Endodermal cell (in vitro differentiated cells): ENCODE measurements around the gene IL20RA. TPM values are rescaled to one million over a fixed set of nuclear protein-coding genes. Genes with fewer than 3 reads are reported as not detected.

Experiments
- DNase-seq: peaks from one replicate; pipeline ENCODE4 v3.0.0-alpha.2; 2017
- H3K27ac ChIP-seq: 2 replicates; pipeline ENCODE4 v1.5.1; 2013; ENCODE audit warnings: mild to moderate bottlenecking, low read depth, low read length, moderate library complexity
- H3K27me3 ChIP-seq: 2 replicates; pipeline ENCODE4 v1.6.1; 2013; ENCODE audit warnings: mild to moderate bottlenecking, low read length, moderate library complexity; ENCODE audit not compliant: insufficient read depth, control insufficient read depth, poor library complexity, severe bottlenecking
- H3K36me3 ChIP-seq: 2 replicates; pipeline ENCODE4 v1.7.0; 2013; ENCODE audit warnings: mild to moderate bottlenecking, low read length, moderate library complexity; ENCODE audit not compliant: control insufficient read depth, insufficient read depth
- H3K4me1 ChIP-seq: one replicate; pipeline ENCODE4 v1.7.0; 2013; ENCODE audit warnings: low read length; ENCODE audit not compliant: control insufficient read depth, insufficient read depth
- H3K4me3 ChIP-seq: 2 replicates; pipeline ENCODE4 v1.5.1; 2013; ENCODE audit warnings: mild to moderate bottlenecking, low read length, moderate library complexity
- H3K9ac ChIP-seq: 2 replicates; pipeline ENCODE4 v1.6.1; 2013; ENCODE audit warnings: mild to moderate bottlenecking, low read length, moderate library complexity; ENCODE audit not compliant: poor library complexity, severe bottlenecking; ENCODE audit errors: extremely low read depth
- H3K9me3 ChIP-seq: 2 replicates; pipeline ENCODE4 v1.6.1; 2013; ENCODE audit warnings: mild to moderate bottlenecking, low read length, moderate library complexity; ENCODE audit not compliant: control insufficient read depth
- H3K27ac Mint-ChIP-seq: 2 replicates; pipeline ENCODE4 v1.8.0; 2020; ENCODE audit warnings: mixed read lengths
- H3K27me3 Mint-ChIP-seq: 2 replicates; pipeline ENCODE4 v1.8.0; 2021; ENCODE audit warnings: mild to moderate bottlenecking, mixed read lengths; ENCODE audit not compliant: insufficient read depth
- H3K36me3 Mint-ChIP-seq: 2 replicates; pipeline ENCODE4 v1.8.0; 2020; ENCODE audit warnings: low read depth, mixed read lengths
- H3K4me1 Mint-ChIP-seq: 2 replicates; pipeline ENCODE4 v1.8.0; 2020; ENCODE audit warnings: mixed read lengths
- H3K4me3 Mint-ChIP-seq: 2 replicates; pipeline ENCODE4 v1.8.0; 2020; ENCODE audit warnings: mild to moderate bottlenecking, moderate library complexity, mixed read lengths
- H3K9me3 Mint-ChIP-seq: 2 replicates; pipeline ENCODE4 v1.8.0; 2020; ENCODE audit warnings: mild to moderate bottlenecking, mixed read lengths
- CTCF ChIP-seq: fragments of 200-600 bp; sonication (generic); conservative IDR thresholded peaks from 2 replicates; pipeline ENCODE4 v1.5.0; 2021; ENCODE audit warnings: antibody characterized with exemption, mild to moderate bottlenecking
- WGBS, 2 experiments: methylation state at CpG; one replicate each; pipeline versions ENCODE4 v1.1.5 to v1.1.7; 2013; ENCODE audit warnings: missing lambda C conversion rate in 2 of 2, mixed read lengths in 1 of 2; ENCODE audit not compliant: insufficient coverage in 1 of 2, insufficient read length in 1 of 2; 5-methylcytosine and 5-hydroxymethylcytosine counted together
- total RNA-seq, 2 donors: library from RNA; stranded (reverse); fragmentation: NEBNext Ultra II Directional in 1 of 2; extraction: Animal tissue kit (Norgen Biotek cat#: 25700) in 1 of 2; gene quantifications; 2 replicates in 1 of 2; 3 replicates in 1 of 2; pipeline ENCODE4 v1.2.1, GENCODE V29; 2021

Gene IL20RA
- total RNA-seq, 2 donors from 2014 or later = 0.13 to 0.57 TPM

GRCh38 chr6:137011406-137011805 is 33.4 kb downstream of the IL20RA start:
- H3K4me3 Mint-ChIP-seq = no peak overlapping the region
- H3K27ac ChIP-seq = no peak overlapping the region

GRCh38 chr6:137010128-137010718 is 34.5 kb downstream of the IL20RA start:
- no peaks in the 10 kb centered on the region for H3K27me3 ChIP-seq
- H3K9ac ChIP-seq = no peak overlapping the region
- H3K36me3 Mint-ChIP-seq = no peaks in the 10 kb centered on the region
- no peak overlapping the region for H3K4me3 ChIP-seq
- no peaks in the 10 kb centered on the region for H3K27me3 Mint-ChIP-seq
- H3K9me3 Mint-ChIP-seq = no peaks in the 10 kb centered on the region
- no peak for TF ChIP-seq CTCF
- DNase-seq = no peak
- H3K4me1 Mint-ChIP-seq = no peaks in the 10 kb centered on the region
- H3K27ac Mint-ChIP-seq = no peak overlapping the region
- H3K4me1 ChIP-seq = no peaks in the 10 kb centered on the region
- H3K9me3 ChIP-seq = no peaks in the 10 kb centered on the region
- no peak overlapping the region for H3K4me3 Mint-ChIP-seq
- 93% methylated on average over 4 of the region's 4 CpGs for WGBS, 2 experiments
- H3K27ac ChIP-seq = no peak overlapping the region
- H3K36me3 ChIP-seq = no peaks in the 10 kb centered on the region

More at GRCh38 chr6:137011406-137011805, 33.4 kb downstream of the IL20RA start:
- H3K9ac ChIP-seq = no peak overlapping the region
- no peak overlapping the region for H3K4me3 ChIP-seq
- Mint-ChIP-seq H3K4me1 (no peaks in the 10 kb centered on the region), H3K36me3 (no peaks in the 10 kb centered on the region), H3K27ac (no peak overlapping the region), H3K27me3 (peaks cover 2% of the 10 kb centered on the region), H3K9me3 (no peaks in the 10 kb centered on the region)
- 91 to 93% methylated on average over 1 to 2 of the region's 2 CpGs for WGBS, 2 experiments
- DNase-seq = no peak
- no peaks in the 10 kb centered on the region for H3K9me3 ChIP-seq
- no peaks in the 10 kb centered on the region for H3K36me3 ChIP-seq
- TF ChIP-seq CTCF = no peak
- H3K4me1 ChIP-seq = no peaks in the 10 kb centered on the region
- H3K27me3 ChIP-seq = no peaks in the 10 kb centered on the region

DNA sequence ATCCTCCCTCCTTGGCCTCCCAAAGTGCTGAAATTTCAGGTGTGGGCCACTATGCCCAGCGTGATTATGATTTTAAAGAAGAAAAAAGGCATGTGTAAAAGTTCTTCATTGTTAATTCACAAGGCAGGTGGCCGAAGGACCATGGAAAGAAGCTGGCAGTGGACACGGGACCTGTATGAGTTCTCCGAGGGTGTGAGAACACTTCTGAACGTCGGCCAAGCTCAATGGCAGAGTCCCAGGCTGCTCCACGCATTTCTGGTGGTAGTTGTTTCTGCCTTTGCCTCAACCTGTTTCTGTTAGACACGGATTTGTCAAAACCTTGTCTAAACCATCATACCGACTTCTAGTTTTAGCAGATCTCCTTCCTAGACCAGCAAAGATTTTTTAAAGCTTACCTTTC is 36.6 kb downstream of the IL20RA start:
- Mint-ChIP-seq H3K4me3 (no peak overlapping the region), H3K27ac (no peak overlapping the region), H3K27me3 (no peaks in the 10 kb centered on the region), H3K36me3 (no peaks in the 10 kb centered on the region), H3K9me3 (no peaks in the 10 kb centered on the region), H3K4me1 (no peaks in the 10 kb centered on the region)
- H3K9ac ChIP-seq = no peak overlapping the region
- no peak overlapping the region for H3K4me3 ChIP-seq
- H3K9me3 ChIP-seq = no peaks in the 10 kb centered on the region
- no peak overlapping the region for H3K27ac ChIP-seq
- H3K27me3 ChIP-seq = no peaks in the 10 kb centered on the region
- DNase-seq = no peak
- no peaks in the 10 kb centered on the region for H3K36me3 ChIP-seq
- 89 to 95% methylated on average over 7 to 9 of the region's 9 CpGs for WGBS, 2 experiments
- no peaks in the 10 kb centered on the region for H3K4me1 ChIP-seq
- TF ChIP-seq CTCF = no peak
